Activated CD4-positive, CD25-positive, alpha-beta regulatory T cell treated with anti-CD3 and anti-CD28 coated beads, Interleukin-2, amount 50 U/mL, for 16 hours (primary cell): ENCODE results near the gene CYLD.

Source experiments
- DNase-seq: peaks from one replicate; pipeline ENCODE4 v3.0.0-alpha.2; 2020; ENCODE audit warnings: low read depth, low spot score

The CYLD gene

DNA sequence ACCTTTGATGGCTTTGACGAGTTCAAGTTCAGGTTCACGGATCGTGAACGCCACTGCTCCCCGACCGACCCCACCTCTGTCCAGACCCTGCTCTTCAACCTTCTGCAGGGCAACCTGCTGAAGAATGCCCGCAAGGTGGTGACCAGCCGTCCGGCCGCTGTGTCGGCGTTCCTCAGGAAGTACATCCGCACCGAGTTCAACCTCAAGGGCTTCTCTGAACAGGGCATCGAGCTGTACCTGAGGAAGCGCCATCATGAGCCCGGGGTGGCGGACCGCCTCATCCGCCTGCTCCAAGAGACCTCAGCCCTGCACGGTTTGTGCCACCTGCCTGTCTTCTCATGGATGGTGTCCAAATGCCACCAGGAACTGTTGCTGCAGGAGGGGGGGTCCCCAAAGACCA is 30.8 kb upstream of the CYLD start:
- DNase-seq: no peak

DNA sequence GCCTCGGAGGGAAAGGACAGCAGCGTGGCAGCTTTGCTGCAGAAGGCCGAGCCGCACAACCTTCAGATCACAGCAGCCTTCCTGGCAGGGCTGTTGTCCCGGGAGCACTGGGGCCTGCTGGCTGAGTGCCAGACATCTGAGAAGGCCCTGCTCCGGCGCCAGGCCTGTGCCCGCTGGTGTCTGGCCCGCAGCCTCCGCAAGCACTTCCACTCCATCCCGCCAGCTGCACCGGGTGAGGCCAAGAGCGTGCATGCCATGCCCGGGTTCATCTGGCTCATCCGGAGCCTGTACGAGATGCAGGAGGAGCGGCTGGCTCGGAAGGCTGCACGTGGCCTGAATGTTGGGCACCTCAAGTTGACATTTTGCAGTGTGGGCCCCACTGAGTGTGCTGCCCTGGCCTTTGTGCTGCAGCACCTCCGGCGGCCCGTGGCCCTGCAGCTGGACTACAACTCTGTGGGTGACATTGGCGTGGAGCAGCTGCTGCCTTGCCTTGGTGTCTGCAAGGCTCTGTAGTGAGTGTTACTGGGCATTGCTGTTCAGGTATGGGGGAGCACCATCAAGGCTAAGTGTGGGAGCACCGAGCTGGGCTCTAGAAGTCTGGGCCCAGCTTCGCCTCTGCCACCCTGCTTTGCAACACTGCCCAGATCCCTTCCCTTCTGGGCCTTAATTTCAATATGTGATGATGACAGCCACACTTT is 29.9 kb upstream of the CYLD start:
- no peak for DNase-seq

DNA sequence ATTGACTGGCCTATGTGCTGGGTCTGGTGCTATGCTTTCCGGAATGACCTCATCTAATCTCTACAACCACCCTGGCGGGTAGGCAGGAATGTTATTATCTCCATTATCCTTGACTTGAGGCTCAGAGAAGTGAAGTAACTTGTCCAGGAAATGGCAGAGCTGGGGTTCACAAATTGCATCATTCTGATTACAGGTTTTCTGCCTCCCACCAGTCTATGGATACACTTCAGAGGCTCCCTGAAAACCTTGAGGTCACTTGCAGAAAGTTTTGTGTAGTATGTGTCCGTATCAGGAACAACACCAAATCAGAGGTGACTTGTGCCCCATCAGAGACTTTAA is 29.4 kb upstream of the CYLD start:
- DNase-seq: no peak

DNA sequence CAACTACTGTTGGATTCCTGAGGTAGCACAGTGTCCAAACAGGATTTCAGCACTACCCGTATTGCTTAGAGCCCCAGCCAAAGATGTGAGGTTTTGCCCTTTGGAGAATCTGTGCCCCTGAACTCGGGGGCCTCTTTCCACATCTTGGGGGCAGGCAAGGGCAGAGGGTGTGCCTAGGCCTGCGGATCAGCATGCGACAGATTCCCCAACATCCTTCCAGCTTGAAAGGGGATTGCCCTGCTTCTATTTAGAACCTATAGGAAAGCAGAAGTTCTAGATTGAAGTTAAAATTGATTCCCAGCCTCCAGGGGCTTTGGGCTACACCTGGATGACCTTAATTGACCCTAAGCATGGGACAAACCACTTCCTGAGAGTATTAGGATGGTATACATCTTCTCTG is 28.9 kb upstream of the CYLD start:
- no peak for DNase-seq

DNA sequence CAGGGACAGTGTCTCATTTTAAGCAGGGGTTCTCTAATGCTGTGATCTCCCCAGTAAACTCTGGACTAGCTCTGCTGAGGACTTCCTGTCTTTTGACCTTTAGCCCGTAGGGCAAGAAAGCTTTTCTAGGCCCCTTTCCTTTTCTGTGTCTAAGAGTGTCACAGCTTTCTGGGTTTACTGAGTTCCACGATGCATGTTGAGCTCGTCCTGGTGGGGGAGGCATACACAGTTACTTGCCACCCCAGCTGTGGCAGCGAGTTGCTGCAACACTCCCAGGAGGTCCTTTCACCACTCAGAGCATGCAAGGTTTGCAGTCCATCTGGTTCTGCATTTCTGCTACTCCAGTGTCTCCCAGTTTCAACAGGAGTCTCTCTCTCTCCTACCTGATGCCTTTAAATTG is 24.8 kb upstream of the CYLD start:
- no peak for DNase-seq

DNA sequence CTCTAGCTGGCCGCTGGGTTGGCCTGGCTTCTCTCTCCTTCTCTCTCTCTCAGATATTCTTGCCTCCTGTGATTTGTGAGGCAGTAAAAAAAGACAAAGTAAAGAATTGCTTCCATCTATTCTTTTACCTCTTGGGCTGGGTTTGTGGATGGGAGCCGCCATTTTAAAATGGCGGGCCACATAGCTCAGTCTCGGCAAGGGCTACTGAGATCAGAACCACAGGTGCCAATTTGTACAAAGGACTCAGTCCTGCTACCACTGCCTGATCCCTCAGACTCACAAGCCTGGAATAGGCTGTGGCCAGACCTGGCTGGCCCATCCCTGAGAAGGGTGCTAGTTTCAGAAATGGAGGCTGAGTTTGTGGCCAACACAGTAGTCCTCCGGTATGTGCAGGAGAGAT is 24.4 kb upstream of the CYLD start:
- no peak for DNase-seq

DNA sequence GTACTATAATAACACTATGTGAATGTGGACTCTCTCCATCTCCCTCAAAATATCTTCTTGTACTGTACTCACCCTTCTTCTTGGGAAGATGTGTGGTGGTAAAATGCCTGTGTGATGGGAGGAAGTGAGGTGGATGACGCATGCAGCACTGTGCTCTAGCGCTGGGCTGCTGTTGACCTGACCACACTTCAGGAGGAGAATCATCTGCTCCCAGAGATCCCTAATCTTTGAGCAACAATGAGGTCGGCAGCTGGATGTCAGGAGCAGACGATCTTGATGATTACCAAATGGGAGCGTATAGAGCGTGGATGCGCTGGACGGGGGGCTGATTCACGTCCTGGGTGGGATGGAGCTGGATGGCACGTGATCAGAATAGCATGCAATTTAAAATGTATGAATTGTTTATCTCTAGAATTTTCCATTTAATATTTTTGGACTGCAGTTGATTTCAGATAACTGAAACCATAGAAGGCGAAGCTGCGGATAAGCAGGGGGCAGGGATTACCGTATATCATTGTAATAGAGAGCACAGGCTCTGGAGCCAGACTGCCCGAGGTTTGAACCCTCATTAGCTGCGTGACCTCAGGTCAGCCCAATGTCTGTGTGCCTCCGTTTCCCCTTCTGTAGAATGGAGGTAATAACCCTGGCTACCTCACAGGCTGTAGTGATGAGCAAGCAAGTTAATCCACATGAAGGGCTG is 23.7 kb upstream of the CYLD start:
- no peak for DNase-seq

DNA sequence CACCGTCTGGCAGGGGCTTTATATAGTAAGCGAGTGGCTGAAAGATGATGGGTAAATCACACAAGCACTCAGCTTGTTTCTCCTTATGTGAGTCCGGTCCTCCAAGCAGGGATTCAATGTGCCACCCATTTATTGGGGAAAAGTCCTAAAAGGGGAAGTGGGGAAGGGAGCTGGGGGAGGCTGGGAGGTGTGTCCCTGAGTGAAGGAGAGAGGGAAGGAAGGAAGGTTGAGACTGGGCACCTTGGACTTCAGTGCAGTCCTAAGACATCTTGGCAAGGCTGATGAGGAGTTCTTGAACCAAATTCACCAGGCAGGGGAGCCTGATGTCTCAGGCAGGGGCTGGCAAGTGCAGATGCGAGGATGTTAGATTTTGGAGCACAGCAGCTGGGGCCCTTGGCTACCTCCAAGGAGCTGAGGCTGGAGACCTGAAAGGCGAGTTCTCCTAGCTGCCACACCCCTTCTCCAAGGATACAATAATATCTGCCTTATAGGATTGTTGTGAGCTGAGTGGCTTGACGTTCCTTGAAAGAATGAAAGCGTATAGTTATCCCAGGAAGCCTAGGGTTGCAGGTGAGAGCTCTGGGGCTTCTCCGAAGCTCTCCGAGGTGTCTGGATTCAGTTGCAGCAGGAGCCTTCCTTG is 23.0 kb upstream of the CYLD start:
- DNase-seq: no peak

DNA sequence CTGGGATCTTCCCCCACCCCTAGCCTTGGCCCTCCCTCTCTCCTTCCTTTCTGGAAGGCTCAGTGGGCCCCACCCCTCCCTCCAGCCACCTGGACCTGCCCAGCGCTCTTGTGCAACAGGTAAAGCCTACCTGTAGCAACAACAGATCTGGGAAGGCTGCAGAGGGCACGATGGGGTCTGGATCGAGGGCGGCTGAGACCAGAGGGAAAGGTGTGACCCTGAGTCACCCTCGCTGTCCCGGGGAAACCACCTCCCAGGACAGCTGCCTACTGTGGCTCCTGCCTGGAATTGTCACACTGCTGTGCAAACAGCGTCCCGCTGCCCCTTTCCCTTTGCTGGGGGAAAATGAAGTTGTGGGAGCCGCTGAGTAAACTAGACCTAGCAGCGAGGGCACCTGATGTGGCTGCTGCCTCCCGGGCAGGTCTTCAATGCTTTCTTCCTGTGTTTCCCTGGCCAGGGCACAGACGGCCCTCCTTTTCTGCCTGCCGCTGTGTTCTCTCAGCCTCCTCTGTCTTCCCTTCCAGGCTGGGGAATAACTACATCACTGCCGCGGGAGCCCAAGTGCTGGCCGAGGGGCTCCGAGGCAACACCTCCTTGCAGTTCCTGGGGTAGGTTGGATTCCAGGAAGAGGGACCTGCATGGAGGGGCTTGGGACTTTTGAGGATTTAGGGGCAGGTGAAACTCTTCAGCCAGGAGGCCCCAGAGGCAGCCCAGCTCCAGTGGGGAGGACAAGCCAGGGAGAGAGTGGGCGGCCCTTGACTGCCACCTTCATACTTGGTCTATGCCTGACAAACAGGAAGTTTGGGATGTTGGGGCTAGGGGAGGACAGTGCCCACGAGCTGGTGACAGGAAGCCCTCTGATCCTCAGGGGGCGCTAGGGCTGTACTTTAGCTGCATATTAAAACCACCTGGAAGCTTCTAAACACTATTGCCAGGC is 22.2 kb upstream of the CYLD start:
- no peak for DNase-seq

DNA sequence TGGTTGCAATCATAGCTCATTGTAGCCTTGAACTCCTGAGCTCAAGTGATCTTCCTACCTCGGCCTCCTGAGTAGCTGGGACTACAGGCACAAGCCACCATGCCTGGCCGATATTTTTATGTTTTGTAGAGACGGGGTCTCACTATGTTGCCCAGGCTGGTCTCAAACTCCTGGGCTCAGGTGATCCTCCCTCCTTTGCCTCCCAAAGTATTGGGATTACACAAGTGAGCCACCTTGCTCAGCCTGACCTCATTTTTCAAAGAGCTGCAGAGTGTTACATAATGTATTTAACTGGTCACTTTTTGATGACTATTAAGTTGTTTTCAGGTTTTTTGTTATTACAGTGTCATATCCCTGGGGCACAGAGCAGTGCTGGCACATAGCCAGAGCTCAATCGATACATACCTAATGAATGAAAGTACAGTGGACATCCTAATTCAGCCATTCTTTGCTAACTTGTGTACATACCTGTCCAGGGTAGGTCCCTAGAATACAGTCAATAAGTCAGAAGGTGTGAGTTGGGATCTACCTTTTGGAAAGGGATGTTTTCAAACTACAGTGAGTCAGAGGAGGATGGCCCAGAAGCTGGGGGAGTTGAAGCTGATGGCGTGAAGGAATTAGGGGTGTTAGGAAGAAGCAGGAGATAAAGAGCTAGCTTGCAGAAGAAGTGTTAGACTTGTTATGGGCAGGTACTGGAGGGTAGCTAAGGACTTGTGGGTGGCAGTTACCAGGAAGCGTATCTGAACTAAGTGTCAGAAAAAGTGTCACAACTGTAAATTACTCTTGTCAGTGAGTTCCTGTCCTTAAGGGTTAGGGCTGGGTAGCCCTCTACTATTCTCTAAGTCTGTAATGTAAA is 20.1 kb upstream of the CYLD start:
- no peak for DNase-seq

DNA sequence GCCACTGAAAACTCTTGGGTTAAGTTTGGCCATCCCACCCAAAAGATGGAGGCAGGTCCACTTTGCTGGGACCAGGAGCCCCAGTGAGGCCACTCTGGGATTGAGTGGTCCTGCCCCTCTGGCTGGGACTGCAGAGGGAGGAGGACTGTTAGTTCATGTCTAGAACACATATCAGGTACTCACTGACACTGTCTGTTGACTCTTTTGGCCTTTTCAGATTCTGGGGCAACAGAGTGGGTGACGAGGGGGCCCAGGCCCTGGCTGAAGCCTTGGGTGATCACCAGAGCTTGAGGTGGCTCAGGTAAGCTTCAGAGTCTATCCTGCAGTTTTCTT is 19.5 kb upstream of the CYLD start:
- DNase-seq: no peak

DNA sequence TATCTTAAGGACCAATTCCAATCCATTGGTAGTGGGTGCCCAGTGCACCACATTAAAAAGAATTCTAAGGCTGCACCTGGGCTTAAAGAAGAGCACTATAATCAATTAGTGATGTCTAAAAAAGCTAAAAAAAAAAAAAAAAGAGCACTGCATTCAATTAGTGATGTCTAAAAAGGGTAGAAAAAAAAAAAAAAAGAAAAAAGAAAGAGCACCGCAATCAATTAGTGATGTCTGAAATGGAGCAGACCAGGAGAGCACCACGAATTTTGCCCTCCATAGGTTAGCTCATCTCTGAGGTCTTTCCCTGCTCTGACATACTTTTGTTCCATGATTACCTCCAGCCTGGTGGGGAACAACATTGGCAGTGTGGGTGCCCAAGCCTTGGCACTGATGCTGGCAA is 18.9 kb upstream of the CYLD start:
- DNase-seq: no peak

DNA sequence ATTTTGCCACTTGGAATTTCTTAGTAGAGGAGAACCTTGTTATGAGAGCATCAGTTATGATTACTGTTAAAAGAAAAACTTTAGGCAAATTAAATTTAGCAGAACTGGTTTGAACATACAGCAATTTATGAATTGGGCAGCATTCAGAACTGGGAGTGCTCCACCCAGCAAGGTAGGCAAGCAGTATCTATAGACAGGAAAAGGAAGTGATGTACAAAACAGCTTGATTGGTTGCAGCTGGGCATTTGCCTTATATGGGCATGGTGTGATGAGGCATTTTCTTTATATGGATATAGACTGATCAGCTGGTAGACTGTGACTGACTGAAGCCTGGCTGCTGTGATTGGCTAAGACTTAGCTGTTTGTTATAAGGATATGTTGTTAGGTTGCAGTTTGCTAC is 17.6 kb upstream of the CYLD start:
- no peak for DNase-seq

DNA sequence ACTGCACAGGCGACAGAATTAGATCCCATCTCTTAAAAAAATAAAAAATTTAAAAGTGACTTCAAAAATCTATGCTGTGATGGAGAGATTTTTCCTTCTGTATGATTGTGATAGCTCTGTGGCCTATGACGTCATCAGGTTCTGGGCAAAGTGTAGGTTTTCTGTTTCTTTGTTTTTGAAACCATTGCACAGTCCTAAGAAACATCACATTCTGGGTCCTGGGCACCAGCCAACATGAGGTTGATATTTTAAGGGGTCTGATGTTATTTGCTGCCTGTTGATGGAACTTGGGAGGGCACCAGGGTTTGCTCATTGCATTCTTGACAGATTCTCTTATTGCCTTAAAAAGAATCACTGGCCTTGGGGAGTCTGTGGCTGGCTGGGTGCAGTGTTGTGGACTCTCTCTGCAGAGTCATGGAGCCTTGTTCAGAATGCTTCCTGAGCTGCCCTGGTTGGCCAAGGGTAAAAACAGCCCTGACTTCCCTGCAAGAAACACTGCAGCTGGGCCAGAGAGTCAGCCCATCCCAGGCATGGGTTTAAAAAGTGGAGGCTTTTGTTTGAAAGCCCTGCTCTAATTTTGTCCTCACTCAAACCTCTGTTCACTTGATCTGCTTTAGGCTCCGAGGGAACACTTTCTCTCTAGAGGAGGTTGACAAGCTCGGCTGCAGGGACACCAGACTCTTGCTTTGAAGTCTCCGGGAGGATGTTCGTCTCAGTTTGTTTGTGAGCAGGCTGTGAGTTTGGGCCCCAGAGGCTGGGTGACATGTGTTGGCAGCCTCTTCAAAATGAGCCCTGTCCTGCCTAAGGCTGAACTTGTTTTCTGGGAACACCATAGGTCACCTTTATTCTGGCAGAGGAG is 10.5 kb upstream of the CYLD start:
- DNase-seq: no peak

DNA sequence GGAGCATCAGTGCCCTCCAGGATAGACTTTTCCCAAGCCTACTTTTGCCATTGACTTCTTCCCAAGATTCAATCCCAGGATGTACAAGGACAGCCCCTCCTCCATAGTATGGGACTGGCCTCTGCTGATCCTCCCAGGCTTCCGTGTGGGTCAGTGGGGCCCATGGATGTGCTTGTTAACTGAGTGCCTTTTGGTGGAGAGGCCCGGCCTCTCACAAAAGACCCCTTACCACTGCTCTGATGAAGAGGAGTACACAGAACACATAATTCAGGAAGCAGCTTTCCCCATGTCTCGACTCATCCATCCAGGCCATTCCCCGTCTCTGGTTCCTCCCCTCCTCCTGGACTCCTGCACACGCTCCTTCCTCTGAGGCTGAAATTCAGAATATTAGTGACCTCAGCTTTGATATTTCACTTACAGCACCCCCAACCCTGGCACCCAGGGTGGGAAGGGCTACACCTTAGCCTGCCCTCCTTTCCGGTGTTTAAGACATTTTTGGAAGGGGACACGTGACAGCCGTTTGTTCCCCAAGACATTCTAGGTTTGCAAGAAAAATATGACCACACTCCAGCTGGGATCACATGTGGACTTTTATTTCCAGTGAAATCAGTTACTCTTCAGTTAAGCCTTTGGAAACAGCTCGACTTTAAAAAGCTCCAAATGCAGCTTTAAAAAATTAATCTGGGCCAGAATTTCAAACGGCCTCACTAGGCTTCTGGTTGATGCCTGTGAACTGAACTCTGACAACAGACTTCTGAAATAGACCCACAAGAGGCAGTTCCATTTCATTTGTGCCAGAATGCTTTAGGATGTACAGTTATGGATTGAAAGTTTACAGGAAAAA is 9.7 kb upstream of the CYLD start:
- DNase-seq: no peak

DNA sequence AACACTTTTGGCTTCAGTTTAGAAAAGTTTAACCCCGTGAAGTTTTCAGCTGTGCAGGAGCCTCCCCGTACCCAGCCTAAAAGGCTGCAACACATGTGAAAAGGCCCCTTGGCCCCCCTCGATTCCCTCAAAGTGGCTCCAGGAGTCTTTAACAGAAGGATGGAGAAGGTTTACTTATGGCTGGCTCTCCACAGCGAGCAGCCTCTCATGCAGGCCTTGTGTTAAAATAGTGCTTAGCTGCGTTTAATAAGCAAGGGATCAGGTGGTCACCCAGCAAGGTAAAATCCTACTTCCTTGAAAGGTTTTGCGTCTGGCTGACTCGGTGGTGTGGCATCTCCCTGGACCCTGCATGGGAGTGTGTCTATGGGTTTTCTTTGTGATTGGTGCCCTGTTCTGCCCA is 8.4 kb upstream of the CYLD start:
- DNase-seq: no peak

DNA sequence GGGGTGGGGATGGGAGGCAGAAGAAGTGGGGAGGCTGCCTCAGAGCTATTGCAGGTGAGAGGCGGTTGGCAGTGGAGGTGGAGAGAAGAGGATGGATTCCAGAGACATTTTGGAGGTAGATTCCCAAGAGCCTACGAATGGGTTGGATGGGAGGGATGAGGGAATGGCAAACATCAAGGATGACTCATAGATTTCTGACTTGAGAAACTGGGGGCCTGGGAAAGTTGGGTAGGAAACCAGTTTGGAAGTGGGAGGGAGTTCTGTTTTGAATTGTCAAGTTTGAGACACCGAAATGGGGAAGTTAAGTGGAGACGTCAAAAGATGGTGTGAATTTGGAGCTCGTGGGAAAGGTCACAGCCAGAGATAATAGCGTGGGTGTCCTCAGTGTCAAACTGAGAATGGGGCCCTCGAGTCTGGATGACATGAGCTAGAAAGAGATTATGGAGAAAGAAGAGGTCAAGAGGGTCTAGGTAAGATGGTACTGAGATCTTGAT is 6.2 kb upstream of the CYLD start:
- DNase-seq: no peak

DNA sequence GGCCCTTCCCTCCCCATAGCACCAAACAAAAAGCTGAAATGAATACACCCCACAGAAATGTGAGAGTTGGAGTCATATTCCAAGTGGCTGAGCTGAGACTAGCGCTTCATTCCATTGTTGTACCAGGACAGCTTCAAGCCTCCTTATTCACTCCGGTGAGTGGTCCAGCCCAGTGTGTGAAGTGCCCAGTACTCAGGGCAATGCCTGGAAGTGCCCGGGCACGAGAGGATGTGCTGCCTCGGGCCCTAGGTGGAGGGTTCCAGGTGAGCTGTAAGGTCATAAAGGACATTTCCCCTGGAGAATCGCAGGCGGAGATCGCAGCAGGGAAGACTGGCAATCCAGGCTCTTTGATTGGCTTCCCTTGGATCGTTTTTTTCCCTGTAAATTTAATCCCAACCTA is 5.4 kb upstream of the CYLD start:
- DNase-seq: no peak

DNA sequence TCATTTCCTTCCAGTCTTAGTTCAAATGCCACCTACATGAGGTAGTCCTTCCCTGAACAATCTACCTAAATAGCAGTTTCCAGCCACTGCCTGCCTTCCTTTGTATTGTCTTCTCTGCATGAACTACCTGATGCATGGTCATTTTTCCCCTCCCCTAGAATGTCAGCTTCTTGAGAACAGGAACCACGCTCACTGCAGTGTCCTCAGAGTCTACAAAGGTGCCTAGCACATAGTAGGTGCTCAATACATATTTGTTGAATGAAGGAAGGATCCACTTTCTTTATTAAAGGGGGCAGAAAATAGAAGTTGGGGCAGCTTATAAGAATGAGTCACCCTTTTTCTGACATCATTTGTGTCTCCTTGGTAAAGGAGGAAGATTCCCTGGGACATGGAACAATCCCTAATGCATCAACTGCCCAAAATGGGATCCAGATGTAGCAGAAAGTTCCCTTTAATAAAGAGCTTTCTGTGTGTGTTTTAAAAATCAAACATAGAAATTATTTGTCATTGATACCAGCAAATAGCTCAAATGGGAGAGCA is 4.4 kb upstream of the CYLD start:
- DNase-seq: no peak
